GM12878 (cell line): ENCODE data around the gene METTL16.

ENCODE experiments used
- CEBPB ChIP-seq, 2 experiments: fragments of 150-350 bp in 1 of 2; IDR thresholded peaks; 2 replicates each; pipeline ENCODE4 v1.6.1; 2012 to 2014; ENCODE audit warnings: low read depth in 2 of 2, low read length in 2 of 2, borderline replicate concordance in 1 of 2, inconsistent platforms in 1 of 2
- CTCF ChIP-seq, 3 experiments: IDR thresholded peaks in 2 of 3; conservative IDR thresholded peaks in 1 of 3; 2 replicates each; pipeline ENCODE4 v1.5.1; 2011; ENCODE audit warnings: low read depth in 3 of 3, low read length in 3 of 3, mild to moderate bottlenecking in 3 of 3, control low read depth in 2 of 3, moderate library complexity in 2 of 3, inconsistent platforms in 1 of 3, mixed read lengths in 1 of 3; ENCODE audit not compliant: control insufficient read depth in 2 of 3, insufficient read depth in 1 of 3; ENCODE audit errors: extremely low read depth in 1 of 3
- ELK1 ChIP-seq: IDR thresholded peaks from 2 replicates; pipeline ENCODE4 v1.6.1; 2012; ENCODE audit warnings: low read depth, low read length, improper control_type of control experiment
- EP300 ChIP-seq, 2 experiments: fragments of 150-350 bp in 1 of 2; IDR thresholded peaks; 2 replicates each; pipeline ENCODE4 v1.6.1; 2011 to 2012; ENCODE audit warnings: low read depth in 2 of 2, low read length in 2 of 2, borderline replicate concordance in 1 of 2, improper control_type of control experiment in 1 of 2, inconsistent platforms in 1 of 2; ENCODE audit not compliant: control insufficient read depth in 1 of 2
- EZH2 ChIP-seq: IDR thresholded peaks from 2 replicates; pipeline ENCODE4 v1.6.1; 2012; ENCODE audit warnings: low read depth, mild to moderate bottlenecking, control low read depth, inconsistent platforms, low read length, borderline replicate concordance; ENCODE audit not compliant: control insufficient read depth
- KDM1A ChIP-seq: fragments of 200-600 bp; sonication (generic); IDR thresholded peaks from 2 replicates; pipeline ENCODE4 v1.6.1; 2016; ENCODE audit warnings: borderline replicate concordance
- NFYA ChIP-seq: IDR thresholded peaks from 2 replicates; pipeline ENCODE4 v1.6.1; 2011; ENCODE audit warnings: low read depth, mild to moderate bottlenecking, low read length, improper control_type of control experiment, borderline replicate concordance
- NR2C1 ChIP-seq: fragments of 450-650 bp; IDR thresholded peaks from 2 replicates; pipeline ENCODE4 v1.6.1; 2017; ENCODE audit warnings: antibody characterized with exemption, mild to moderate bottlenecking, moderate library complexity
- POLR2A ChIP-seq: IDR thresholded peaks from 2 replicates; pipeline ENCODE4 v1.6.1; 2011; ENCODE audit warnings: low read depth, mild to moderate bottlenecking, low read length
- POLR2AphosphoS2 ChIP-seq: IDR thresholded peaks from 2 replicates; pipeline ENCODE4 v1.6.1; 2011; ENCODE audit warnings: low read depth, mild to moderate bottlenecking, low read length, improper control_type of control experiment, moderate library complexity
- POLR2AphosphoS5 ChIP-seq: IDR thresholded peaks from 2 replicates; pipeline ENCODE4 v1.6.1; 2011; ENCODE audit warnings: mild to moderate bottlenecking, low read length, inconsistent platforms
- RAD21 ChIP-seq: IDR thresholded peaks from 2 replicates; pipeline ENCODE4 v1.6.1; 2011; ENCODE audit warnings: mild to moderate bottlenecking, low read depth, low read length, moderate library complexity; ENCODE audit not compliant: insufficient read depth
- ZNF207 ChIP-seq: fragments of 450-650 bp; IDR thresholded peaks from 2 replicates; pipeline ENCODE4 v1.6.1; 2014; ENCODE audit warnings: antibody characterized with exemption, mild to moderate bottlenecking, borderline replicate concordance

DNA sequence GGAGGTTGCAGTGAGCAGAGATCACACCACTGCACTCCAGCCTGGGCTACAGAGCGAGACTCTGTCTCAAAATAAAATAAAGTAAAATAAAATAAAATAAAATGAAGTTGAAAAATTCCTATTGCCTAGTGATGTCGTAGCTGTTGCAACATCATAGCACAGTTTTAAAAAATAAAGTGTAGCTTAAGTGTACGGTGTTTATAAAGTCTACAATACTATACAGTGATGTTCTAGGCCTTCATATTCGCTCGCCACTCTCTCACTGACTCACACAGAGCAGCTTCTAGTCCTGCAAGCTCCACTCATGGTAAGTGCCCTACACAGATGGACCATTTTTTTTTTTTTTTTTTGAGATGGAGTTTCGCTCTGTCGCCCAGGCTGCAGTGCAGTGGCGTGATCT lies 67.3 kb downstream of the METTL16 start:
- TF ChIP-seq NR2C1 (no peak), POLR2AphosphoS2 (no peak), ZNF207 (no peak), POLR2A (no peak), POLR2AphosphoS5 (no peak), CTCF (IDR thresholded peaks at IDR 0.05 in 2 of 3, conservative IDR thresholded peaks at IDR 0.05 in 1 of 3; ENCODE audit: control insufficient read depth in 2 of 3, extremely low read depth in 1 of 3, insufficient read depth in 1 of 3, low read depth in 3 of 3, low read length in 3 of 3) (no peak), EP300 (IDR thresholded peaks at IDR 0.05; ENCODE audit: borderline replicate concordance in 1 of 2, control insufficient read depth in 1 of 2, low read depth in 2 of 2, low read length in 2 of 2) (no peak), RAD21 (no peak), EZH2 (no peak), ELK1 (no peak), CEBPB (IDR thresholded peaks at IDR 0.05; ENCODE audit: borderline replicate concordance in 1 of 2, low read depth in 2 of 2, low read length in 2 of 2) (no peak), NFYA (no peak), KDM1A (no peak)
